ENCODE measurements around the gene LRP1B. TPM values are rescaled to one million over a fixed set of nuclear protein-coding genes. Genes with fewer than 3 reads are reported as not detected.

LRP1B gene
- total RNA-seq, 1 donor from 2014 or later: 4.6 TPM

GRCh38 chr2:140203347-140203746 lies 1927.5 kb downstream of the LRP1B start:
- DNase-seq: no peak

- DNase-seq: no peak
These were observed 1929.2 kb downstream of the LRP1B start for GRCh38 chr2:140201572-140201971.

- DNase-seq: no peak
These were observed 1930.1 kb downstream of the LRP1B start for GRCh38 chr2:140200764-140201163.

- no peak for DNase-seq
These were observed 1930.5 kb downstream of the LRP1B start for GRCh38 chr2:140200307-140200706.

GRCh38 chr2:140199312-140199711 lies 1931.5 kb downstream of the LRP1B start:
- DNase-seq: no peak

- no peak for DNase-seq
These were observed 1943.7 kb downstream of the LRP1B start for GRCh38 chr2:140187086-140187485.

- DNase-seq: peak; percentile 32
These were observed 1944.5 kb downstream of the LRP1B start for GRCh38 chr2:140186313-140186712.

- no peak for DNase-seq
These were observed 1945.7 kb downstream of the LRP1B start for GRCh38 chr2:140185076-140185475.

- no peak for DNase-seq
These were observed 1947.6 kb downstream of the LRP1B start for GRCh38 chr2:140183056-140183765.

Small RNA genes lying within 50 kb of the gene (small RNA-seq; reads per million reads assigned to genes)
- gene AC068287.1 (ENCODE audit: low replicate concordance): not detected
- gene MTCO1P44 (ENCODE audit: low replicate concordance): not detected
- gene RF00019 (ENCODE audit: low replicate concordance): not detected
- not detected for gene RF02271 (ENCODE audit: low replicate concordance)
- gene RNU6-904P (ENCODE audit: low replicate concordance): not detected

All from tongue (tissue), 3 donors.